Activated T-helper 9 cell treated with anti-CD3 and anti-CD28 coated beads, Interleukin-2, amount 50 U/mL, for 16 hours (primary cell): Measurements from ENCODE around the gene NT5DC2.

ENCODE experiments used
- DNase-seq: peaks from one replicate; pipeline ENCODE4 v3.0.0-alpha.2; 2020; ENCODE audit warnings: low read depth

Gene NT5DC2

GRCh38 chr3:52487788-52488691, 45.6 kb downstream of the NT5DC2 start:
- no peak for DNase-seq

- DNase-seq: no peak
Measured at GRCh38 chr3:52487050-52487787, 46.4 kb downstream of the NT5DC2 start.

GRCh38 chr3:52484680-52485461, 48.8 kb downstream of the NT5DC2 start:
- no peak for DNase-seq

- no peak for DNase-seq
Measured at GRCh38 chr3:52483577-52484381, 49.9 kb downstream of the NT5DC2 start.

GRCh38 chr3:52483081-52483480, 50.6 kb downstream of the NT5DC2 start:
- DNase-seq: no peak

- DNase-seq: no peak
Measured at GRCh38 chr3:52481819-52482521, 51.7 kb downstream of the NT5DC2 start.

- DNase-seq: no peak
Measured at GRCh38 chr3:52480768-52481715, 52.6 kb downstream of the NT5DC2 start.

GRCh38 chr3:52479877-52480575, 53.6 kb downstream of the NT5DC2 start:
- no peak for DNase-seq

- no peak for DNase-seq
Measured at GRCh38 chr3:52479037-52479876, 54.4 kb downstream of the NT5DC2 start.

- no peak for DNase-seq
Measured at GRCh38 chr3:52477796-52478095, 55.9 kb downstream of the NT5DC2 start.

- DNase-seq: no peak
Measured at GRCh38 chr3:52477076-52477795, 56.4 kb downstream of the NT5DC2 start.
